GM23248 (cell line): ENCODE measurements around the gene ZNF234. TPM values are rescaled to one million over a fixed set of nuclear protein-coding genes. Genes with fewer than 3 reads are reported as not detected.
"Not testable (repeated sequence)": the region's sequence is repeated elsewhere in the genome, so short reads cannot be mapped to it uniquely, and the experiment has no call there.

ENCODE experiments used
- DNase-seq: peaks from one replicate; pipeline ENCODE4 v3.0.0-alpha.2; 2015
- H2AFZ ChIP-seq: fragments of 200-600 bp; sonication (generic); 2 replicates; pipeline ENCODE4 v1.6.1; 2016; ENCODE audit warnings: antibody characterized with exemption
- H3F3A ChIP-seq: fragments of 200-600 bp; sonication (generic); 2 replicates; pipeline ENCODE4 v1.6.1; 2016; ENCODE audit warnings: mild to moderate bottlenecking, antibody characterized with exemption, mixed run types; ENCODE audit not compliant: insufficient read depth
- H3K27ac ChIP-seq: fragments of 200-600 bp; sonication (generic); 2 replicates; pipeline ENCODE4 v1.5.1; 2016; ENCODE audit warnings: mild to moderate bottlenecking
- H3K27me3 ChIP-seq: fragments of 200-600 bp; sonication (generic); replicated peaks from 2 replicates; pipeline ENCODE4 v1.6.1; 2016; ENCODE audit warnings: mild to moderate bottlenecking; ENCODE audit not compliant: insufficient read depth
- H3K36me3 ChIP-seq: fragments of 200-600 bp; sonication (generic); 2 replicates; pipeline ENCODE4 v1.6.1; 2016; ENCODE audit warnings: low read depth, mild to moderate bottlenecking
- H3K4me1 ChIP-seq: fragments of 200-600 bp; sonication (generic); 2 replicates; pipeline ENCODE4 v1.6.1; 2016; ENCODE audit warnings: mild to moderate bottlenecking; ENCODE audit not compliant: insufficient read depth
- H3K4me2 ChIP-seq: fragments of 200-600 bp; sonication (generic); one replicate; pipeline ENCODE4 v1.6.1; 2016; ENCODE audit warnings: mild to moderate bottlenecking; ENCODE audit not compliant: unreplicated experiment
- H3K4me3 ChIP-seq: fragments of 200-600 bp; sonication (generic); 2 replicates; pipeline ENCODE4 v1.5.1; 2016; ENCODE audit warnings: mild to moderate bottlenecking
- H3K79me2 ChIP-seq: fragments of 200-600 bp; sonication (generic); 2 replicates; pipeline ENCODE4 v1.6.1; 2016; ENCODE audit warnings: mild to moderate bottlenecking; ENCODE audit not compliant: insufficient read depth
- H3K9ac ChIP-seq: fragments of 200-600 bp; sonication (generic); 2 replicates; pipeline ENCODE4 v1.6.1; 2016; ENCODE audit warnings: mild to moderate bottlenecking
- H3K9me2 ChIP-seq: fragments of 200-600 bp; sonication (generic); 2 replicates; pipeline ENCODE4 v1.6.1; 2016; ENCODE audit warnings: mixed run types, mild to moderate bottlenecking, moderate library complexity; ENCODE audit not compliant: insufficient read depth
- H3K9me3 ChIP-seq: fragments of 200-600 bp; sonication (generic); one replicate; pipeline ENCODE4 v1.6.1; 2017; ENCODE audit warnings: low read depth
- H4K20me1 ChIP-seq: fragments of 200-600 bp; sonication (generic); 2 replicates; pipeline ENCODE4 v1.6.0; 2016; ENCODE audit not compliant: insufficient read depth
- EZH2 ChIP-seq: fragments of 200-600 bp; sonication (generic); IDR thresholded peaks from 2 replicates; pipeline ENCODE4 v1.6.1; 2018; ENCODE audit warnings: antibody characterized with exemption, mild to moderate bottlenecking; ENCODE audit not compliant: insufficient read depth, poor library complexity, severe bottlenecking
- EZH2phosphoT487 ChIP-seq: fragments of 200-600 bp; sonication (generic); IDR thresholded peaks from 2 replicates; pipeline ENCODE4 v1.6.1; 2018; ENCODE audit warnings: antibody characterized with exemption, moderate library complexity, mild to moderate bottlenecking, low read depth; ENCODE audit not compliant: insufficient read depth
- WGBS, 2 experiments: methylation state at CpG; one replicate each; pipeline ENCODE4 v1.1.6; 2015 to 2017; ENCODE audit warnings: low lambda C conversion rate in 2 of 2, low coverage in 1 of 2; ENCODE audit errors: missing lambda C conversion rate in 2 of 2; 5-methylcytosine and 5-hydroxymethylcytosine counted together
- in situ Hi-C: fragments of 300-500 bp; cut with MboI; formaldehyde crosslinking; loops from 2 replicates; pipeline ENCODE4 v1.15.0; 2020
- polyA plus RNA-seq: library from polyadenylated mRNA; unstranded; fragments of >200 nt; fragmentation: Nextera tagmentation; extraction: Ambion mirVana; gene quantifications from 2 replicates; pipeline ENCODE4 v1.2.1, GENCODE V29; 2016
- total RNA-seq: library from RNA; depleted of rRNA; stranded (reverse); fragments of >200 nt; shearing (Covaris generic); gene quantifications from 2 replicates; pipeline ENCODE4 v1.2.3, GENCODE V29; 2014

ZNF234 gene
- total and polyA plus RNA-seq, 2 experiments from 2014 or later: 6.2 to 6.5 TPM

- peak within 1 kb of the TSS; percentile 87 for H3K4me3 ChIP-seq
- TF ChIP-seq EZH2phosphoT487 (no peak), EZH2 (no peak)
- 1% methylated on average over 32 of the region's 32 CpGs for WGBS, 2 experiments
- peak within 1 kb of the TSS; percentile 84 for H3K4me2 ChIP-seq
- no peaks in the 10 kb centered on the region for H3K9me2 ChIP-seq
- H3K9ac ChIP-seq: peak within 1 kb of the TSS; percentile 91
- in situ Hi-C loops: no loop called here
- H3K36me3 ChIP-seq: peaks cover 12% of the 10 kb centered on the region; the same call in 1 of the 2 replicates
- H3K79me2 ChIP-seq: peaks cover 48% of the 10 kb centered on the region
- H2AFZ ChIP-seq: peak within 1 kb of the TSS; percentile 93
- no peaks in the 10 kb centered on the region for H4K20me1 ChIP-seq
- H3F3A ChIP-seq: peaks cover 14% of the 10 kb centered on the region; the same call in 1 of the 2 replicates
- no peaks in the 10 kb centered on the region for H3K27me3 ChIP-seq
- no peaks in the 10 kb centered on the region for H3K9me3 ChIP-seq
- peak within 1 kb of the TSS; percentile 89 for H3K27ac ChIP-seq
- peaks cover 4% of the 10 kb centered on the region; the same call in 1 of the 2 replicates for H3K4me1 ChIP-seq
- peak; percentile 99 for DNase-seq
Observed at GRCh38 chr19:44164673-44165512, 23.5 kb downstream of the ZNF234 start, which contains the start of gene ZNF226. Gene ZNF226 (plus strand): TSS chr19:44165100. CDS start chr19:44170081, 4,981 bp downstream.

GRCh38 chr19:44170660-44171059 is 29.3 kb downstream of the ZNF234 start:
- H3K4me3 ChIP-seq, H3K9me3 ChIP-seq, H3K4me1 ChIP-seq, H4K20me1 ChIP-seq, H3F3A ChIP-seq, DNase-seq, H3K27me3 ChIP-seq, H3K9me2 ChIP-seq, H3K27ac ChIP-seq, H3K9ac ChIP-seq, H2AFZ ChIP-seq, in situ Hi-C loops, H3K4me2 ChIP-seq: not testable (repeated sequence)
- peaks cover 64% of the 10 kb centered on the region for H3K36me3 ChIP-seq
- H3K79me2 ChIP-seq: peaks cover 44% of the 10 kb centered on the region
- WGBS, 2 experiments: 95 to 98% methylated on average over 6 of the region's 6 CpGs

- H3K4me3 ChIP-seq: no peak overlapping the region
- H3K27me3 ChIP-seq: no peaks in the 10 kb centered on the region
- no peaks in the 10 kb centered on the region for H4K20me1 ChIP-seq
- peaks cover 60% of the 10 kb centered on the region for H3K36me3 ChIP-seq
- H3K79me2 ChIP-seq: no peaks in the 10 kb centered on the region
- H3K9ac ChIP-seq: no peak overlapping the region
- H3K9me3 ChIP-seq: no peaks in the 10 kb centered on the region
- H3K4me1 ChIP-seq: no peaks in the 10 kb centered on the region
- in situ Hi-C loops: no loop called here
- H3F3A ChIP-seq: no peaks in the 10 kb centered on the region
- H3K9me2 ChIP-seq: no peaks in the 10 kb centered on the region
- WGBS, 2 experiments: 96 to 98% methylated on average over 3 of the region's 3 CpGs
- H3K27ac ChIP-seq: no peak overlapping the region
- DNase-seq: no peak
- H2AFZ ChIP-seq: no peak overlapping the region
- TF ChIP-seq EZH2phosphoT487 (no peak), EZH2 (no peak)
- H3K4me2 ChIP-seq: no peak overlapping the region
Observed at GRCh38 chr19:44176590-44176989, 35.2 kb downstream of the ZNF234 start.

- H3F3A ChIP-seq: no peaks in the 10 kb centered on the region
- no peak for TF ChIP-seq EZH2phosphoT487
- TF ChIP-seq EZH2: no peak
- H3K4me2 ChIP-seq: no peak overlapping the region
- H2AFZ ChIP-seq: no peak overlapping the region
- no peak for DNase-seq
- H3K9ac ChIP-seq: no peak overlapping the region
- no peaks in the 10 kb centered on the region for H3K79me2 ChIP-seq
- H4K20me1 ChIP-seq: no peaks in the 10 kb centered on the region
- H3K9me3 ChIP-seq: no peaks in the 10 kb centered on the region
- no peaks in the 10 kb centered on the region for H3K27me3 ChIP-seq
- H3K36me3 ChIP-seq: peaks cover 16% of the 10 kb centered on the region
- no peak overlapping the region for H3K27ac ChIP-seq
- no peak overlapping the region for H3K4me3 ChIP-seq
- no peaks in the 10 kb centered on the region for H3K9me2 ChIP-seq
- no peaks in the 10 kb centered on the region for H3K4me1 ChIP-seq
- in situ Hi-C loops: no loop called here
Observed at GRCh38 chr19:44180968-44181367, 39.6 kb downstream of the ZNF234 start.
